ENCODE results near the gene RBBP7. TPM values are rescaled to one million over a fixed set of nuclear protein-coding genes. Genes with fewer than 3 reads are reported as not detected.

The RBBP7 gene
- total and polyA plus RNA-seq, 2 of the 13 experiments (the other 11 are each of a cell fraction or from before 2014, with no cell fraction given), result 89.5 to 145 TPM

- TF ChIP-seq ZNF572 (CRISPR knock-in tag; IDR thresholded peaks at IDR 0.05) (no peak), ZNF770 (CRISPR knock-in tag; IDR thresholded peaks at IDR 0.05) (no peak), GMEB1 (CRISPR knock-in tag; IDR thresholded peaks at IDR 0.05; ENCODE audit: borderline replicate concordance) (no peak), GABPA (IDR thresholded peaks at IDR 0.05; ENCODE audit: low read depth, low read length) (no peak), GABPA (CRISPR knock-in tag; IDR thresholded peaks at IDR 0.05; ENCODE audit: low read depth) (no peak), BRD4 (CRISPR knock-in tag; IDR thresholded peaks at IDR 0.05) (no peak), MLLT10 (CRISPR knock-in tag; IDR thresholded peaks at IDR 0.05) (no peak), ZNF317 (CRISPR knock-in tag; IDR thresholded peaks at IDR 0.05) (no peak)
These were observed 27.5 kb downstream of the RBBP7 start (continued) for GRCh38 chrX:16842684-16843083.

- in situ Hi-C loops (cut with HindIII; ENCODE audit: extremely low pct_ligation_motif_present, low pct_unique_long_range_greater_than_20kb), result no loop called here
- no peak overlapping the region for H3K4me3 ChIP-seq (replicated peaks in 1 of 3; ENCODE audit: insufficient read depth in 1 of 3, low read depth in 2 of 3, low read length in 3 of 3)
- no peak overlapping the region for H3K9ac ChIP-seq (ENCODE audit: insufficient read depth, low read depth, low read length)
- TF ChIP-seq KDM5A (IDR thresholded peaks at IDR 0.05; ENCODE audit: borderline replicate concordance, low read length), result no peak
- no peak for TF ChIP-seq SYNCRIP (IDR thresholded peaks at IDR 0.05; ENCODE audit: insufficient read depth, low read depth, low read length)
- no peak for TF ChIP-seq ZNF7 (CRISPR knock-in tag; IDR thresholded peaks at IDR 0.05)
- no peak for TF ChIP-seq CC2D1A (CRISPR knock-in tag; IDR thresholded peaks at IDR 0.05)
- no peak for TF ChIP-seq PAF1 (CRISPR knock-in tag; IDR thresholded peaks at IDR 0.05)
- no peak for TF ChIP-seq HOXD1 (CRISPR knock-in tag; IDR thresholded peaks at IDR 0.05)
- no peaks in the 10 kb centered on the region for H4K20me1 ChIP-seq (ENCODE audit: insufficient read depth, low read length)
- no peak overlapping the region for H2AFZ ChIP-seq (ENCODE audit: low read length)
- WGBS (ENCODE audit: low lambda C conversion rate), result 100% methylated on average over 5 of the region's 14 CpGs
- ChIA-PET CTCF (ENCODE audit: low intra/inter-chr PET ratio, low total read pairs) (no interaction called here), POLR2A (no interaction called here)
- H3K4me1 ChIP-seq (ENCODE audit: insufficient read depth, low read length), result no peaks in the 10 kb centered on the region
- no peaks in the 10 kb centered on the region for H3K27me3 ChIP-seq (ENCODE audit: control insufficient read depth in 1 of 2, insufficient read depth in 2 of 2, low read length in 2 of 2)
- no TSS peak for BruUV-seq (replicated peaks)
- H3K27ac ChIP-seq (ENCODE audit: extremely low read length, insufficient read depth, low read length), result no peak overlapping the region
- H3K36me3 ChIP-seq (replicated peaks in 1 of 2; ENCODE audit: control insufficient read depth in 1 of 2, insufficient read depth in 2 of 2, low read length in 2 of 2), result peaks cover 2 to 49% of the 10 kb centered on the region in 2 experiments; a peak in 4 of 5 replicates
- H3K4me2 ChIP-seq (ENCODE audit: low read depth, low read length), result no peak overlapping the region
- FAIRE-seq (no peak), DNase-seq (ENCODE audit: low spot score) (no peak), ATAC-seq (no peak)
- intact Hi-C loops (cut with micrococcal nuclease; ENCODE audit: unreplicated experiment), result no loop called here
- H3K79me2 ChIP-seq (ENCODE audit: insufficient read depth, low read length), result no peaks in the 10 kb centered on the region
- H3K9me3 ChIP-seq (ENCODE audit: low read length), result no peaks in the 10 kb centered on the region
These were observed 30.2 kb downstream of the RBBP7 start for GRCh38 chrX:16839852-16840460.

Measured in HepG2 (cell line).